ENCODE measurements around the gene NKD1.
A peak's percentile ranks its signal among the peaks of the same experiment; 100 is the strongest.

Gene NKD1

GRCh38 chr16:50595859-50596258, 47.7 kb downstream of the NKD1 start:
- H3K27me3 Mint-ChIP-seq: peaks cover 12% of the 10 kb centered on the region
- intact Hi-C loops (cut with micrococcal nuclease): no loop called here
- no peaks in the 10 kb centered on the region for H3K36me3 Mint-ChIP-seq (ENCODE audit: low read depth)
- H3K4me1 Mint-ChIP-seq (ENCODE audit: low read depth): peaks cover 17% of the 10 kb centered on the region
- no peaks in the 10 kb centered on the region for H3K9me3 Mint-ChIP-seq
- no peak overlapping the region for H3K4me3 Mint-ChIP-seq
- no peak overlapping the region for H3K27ac Mint-ChIP-seq

GRCh38 chr16:50596762-50597450, 48.7 kb downstream of the NKD1 start:
- intact Hi-C loops (cut with micrococcal nuclease): no loop called here
- peaks cover 12% of the 10 kb centered on the region for H3K27me3 Mint-ChIP-seq
- H3K4me3 Mint-ChIP-seq: no peak overlapping the region
- no peaks in the 10 kb centered on the region for H3K9me3 Mint-ChIP-seq
- peaks cover 13% of the 10 kb centered on the region for H3K4me1 Mint-ChIP-seq (ENCODE audit: low read depth)
- no peaks in the 10 kb centered on the region for H3K36me3 Mint-ChIP-seq (ENCODE audit: low read depth)
- H3K27ac Mint-ChIP-seq: no peak overlapping the region

- intact Hi-C loops (cut with micrococcal nuclease): no loop called here
- H3K4me3 Mint-ChIP-seq: no peak overlapping the region
- H3K27me3 Mint-ChIP-seq: peaks cover 12% of the 10 kb centered on the region
- peaks cover 5% of the 10 kb centered on the region for H3K4me1 Mint-ChIP-seq (ENCODE audit: low read depth)
- H3K9me3 Mint-ChIP-seq: no peaks in the 10 kb centered on the region
- H3K36me3 Mint-ChIP-seq (ENCODE audit: low read depth): no peaks in the 10 kb centered on the region
- H3K27ac Mint-ChIP-seq: no peak overlapping the region
These were observed 49.5 kb downstream of the NKD1 start for GRCh38 chr16:50597563-50598255.

GRCh38 chr16:50598256-50598894, 50.2 kb downstream of the NKD1 start:
- H3K9me3 Mint-ChIP-seq: no peaks in the 10 kb centered on the region
- H3K27ac Mint-ChIP-seq: no peak overlapping the region
- H3K4me3 Mint-ChIP-seq: no peak overlapping the region
- no peaks in the 10 kb centered on the region for H3K36me3 Mint-ChIP-seq (ENCODE audit: low read depth)
- intact Hi-C loops (cut with micrococcal nuclease): no loop called here
- peaks cover 12% of the 10 kb centered on the region for H3K27me3 Mint-ChIP-seq
- peaks cover 5% of the 10 kb centered on the region for H3K4me1 Mint-ChIP-seq (ENCODE audit: low read depth)

GRCh38 chr16:50598936-50599361, 50.8 kb downstream of the NKD1 start:
- no peaks in the 10 kb centered on the region for H3K36me3 Mint-ChIP-seq (ENCODE audit: low read depth)

GRCh38 chr16:50599494-50599893, 51.3 kb downstream of the NKD1 start:
- no peak overlapping the region for H3K4me3 Mint-ChIP-seq
- H3K9me3 Mint-ChIP-seq: no peaks in the 10 kb centered on the region
- peaks cover 10% of the 10 kb centered on the region for H3K4me1 Mint-ChIP-seq (ENCODE audit: low read depth)
- intact Hi-C loops (cut with micrococcal nuclease): no loop called here
- H3K27ac Mint-ChIP-seq: no peak overlapping the region
- no peaks in the 10 kb centered on the region for H3K36me3 Mint-ChIP-seq (ENCODE audit: low read depth)
- H3K27me3 Mint-ChIP-seq: peaks cover 13% of the 10 kb centered on the region

More at GRCh38 chr16:50598936-50599361, 50.8 kb downstream of the NKD1 start:
- Mint-ChIP-seq H3K4me3 (no peak overlapping the region), H3K27me3 (peaks cover 15% of the 10 kb centered on the region), H3K4me1 (ENCODE audit: low read depth) (peaks cover 10% of the 10 kb centered on the region), H3K27ac (no peak overlapping the region), H3K9me3 (no peaks in the 10 kb centered on the region)
- intact Hi-C loops (cut with micrococcal nuclease): no loop called here

GRCh38 chr16:50600582-50601283, 52.5 kb downstream of the NKD1 start:
- no peaks in the 10 kb centered on the region for H3K36me3 Mint-ChIP-seq (ENCODE audit: low read depth)
- no peaks in the 10 kb centered on the region for H3K9me3 Mint-ChIP-seq
- no peak overlapping the region for H3K4me3 Mint-ChIP-seq
- intact Hi-C loops (cut with micrococcal nuclease): no loop called here
- no peak overlapping the region for H3K27ac Mint-ChIP-seq
- peaks cover 12% of the 10 kb centered on the region for H3K27me3 Mint-ChIP-seq
- peaks cover 10% of the 10 kb centered on the region for H3K4me1 Mint-ChIP-seq (ENCODE audit: low read depth)

- intact Hi-C loops (cut with micrococcal nuclease): no loop called here
These were observed 53.1 kb downstream of the NKD1 start for GRCh38 chr16:50601341-50601740.

GRCh38 chr16:50602126-50602525, 53.9 kb downstream of the NKD1 start:
- H3K36me3 Mint-ChIP-seq (ENCODE audit: low read depth): no peaks in the 10 kb centered on the region
- peaks cover 5% of the 10 kb centered on the region for H3K27me3 Mint-ChIP-seq
- H3K27ac Mint-ChIP-seq: peak overlapping the region; percentile 7
- H3K4me3 Mint-ChIP-seq: no peak overlapping the region
- H3K4me1 Mint-ChIP-seq (ENCODE audit: low read depth): peaks cover 10% of the 10 kb centered on the region
- intact Hi-C loops (cut with micrococcal nuclease): no loop called here
- no peaks in the 10 kb centered on the region for H3K9me3 Mint-ChIP-seq

More at GRCh38 chr16:50601341-50601740, 53.1 kb downstream of the NKD1 start:
- Mint-ChIP-seq H3K4me1 (ENCODE audit: low read depth) (peaks cover 10% of the 10 kb centered on the region), H3K27ac (no peak overlapping the region), H3K36me3 (ENCODE audit: low read depth) (no peaks in the 10 kb centered on the region), H3K4me3 (no peak overlapping the region), H3K27me3 (peaks cover 12% of the 10 kb centered on the region), H3K9me3 (no peaks in the 10 kb centered on the region)

GRCh38 chr16:50602531-50603205, 54.5 kb downstream of the NKD1 start:
- Mint-ChIP-seq H3K9me3 (no peaks in the 10 kb centered on the region), H3K4me3 (no peak overlapping the region), H3K4me1 (ENCODE audit: low read depth) (peaks cover 10% of the 10 kb centered on the region), H3K36me3 (ENCODE audit: low read depth) (no peaks in the 10 kb centered on the region), H3K27ac (no peak overlapping the region), H3K27me3 (peaks cover 5% of the 10 kb centered on the region)
- intact Hi-C loops (cut with micrococcal nuclease): no loop called here

- Mint-ChIP-seq H3K9me3 (no peaks in the 10 kb centered on the region), H3K4me3 (no peak overlapping the region), H3K27me3 (peaks cover 4% of the 10 kb centered on the region), H3K27ac (no peak overlapping the region), H3K4me1 (ENCODE audit: low read depth) (peaks cover 10% of the 10 kb centered on the region), H3K36me3 (ENCODE audit: low read depth) (no peaks in the 10 kb centered on the region)
- intact Hi-C loops (cut with micrococcal nuclease): no loop called here
These were observed 55.2 kb downstream of the NKD1 start for GRCh38 chr16:50603206-50604064.

- no peaks in the 10 kb centered on the region for H3K9me3 Mint-ChIP-seq
- peaks cover 4% of the 10 kb centered on the region for H3K27me3 Mint-ChIP-seq
- no peaks in the 10 kb centered on the region for H3K36me3 Mint-ChIP-seq (ENCODE audit: low read depth)
- no peak overlapping the region for H3K4me3 Mint-ChIP-seq
- intact Hi-C loops (cut with micrococcal nuclease): no loop called here
- peaks cover 10% of the 10 kb centered on the region for H3K4me1 Mint-ChIP-seq (ENCODE audit: low read depth)
- no peak overlapping the region for H3K27ac Mint-ChIP-seq
These were observed 55.8 kb downstream of the NKD1 start for GRCh38 chr16:50604065-50604418.

- intact Hi-C loops (cut with micrococcal nuclease): no loop called here
- Mint-ChIP-seq H3K9me3 (no peaks in the 10 kb centered on the region), H3K36me3 (ENCODE audit: low read depth) (no peaks in the 10 kb centered on the region), H3K27ac (no peak overlapping the region), H3K4me3 (no peak overlapping the region), H3K27me3 (peaks cover 4% of the 10 kb centered on the region), H3K4me1 (ENCODE audit: low read depth) (peaks cover 10% of the 10 kb centered on the region)
These were observed 56.4 kb downstream of the NKD1 start for GRCh38 chr16:50604610-50605009.
